ENCODE measurements around the gene PLEKHM3. TPM values are rescaled to one million over a fixed set of nuclear protein-coding genes. Genes with fewer than 3 reads are reported as not detected.

The PLEKHM3 gene
- total and polyA plus RNA-seq, 2 of the 13 experiments (the other 11 are each of a cell fraction or from before 2014, with no cell fraction given) = 4.5 to 4.7 TPM

DNA sequence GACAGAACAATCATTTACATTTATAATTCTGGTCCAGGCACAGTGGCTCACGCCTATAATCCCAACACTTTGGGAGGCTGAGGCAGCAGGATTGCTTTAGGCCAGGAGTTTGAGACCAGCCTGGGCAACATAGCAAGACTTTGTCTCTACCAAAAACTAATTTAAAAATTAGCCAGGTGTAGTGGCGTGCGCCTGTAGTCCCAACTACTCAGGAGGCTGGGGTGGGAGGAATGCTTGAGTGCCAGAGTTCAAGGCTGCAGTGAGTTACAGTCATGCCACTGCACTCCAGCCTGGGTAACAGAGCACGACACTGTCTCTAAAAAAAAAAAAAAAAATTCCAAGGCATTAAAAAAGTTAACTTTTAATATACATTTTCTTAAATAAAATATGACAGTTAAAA, 88.1 kb downstream of the PLEKHM3 start:
- intact Hi-C loops (cut with micrococcal nuclease; ENCODE audit: unreplicated experiment) (loop anchor here (2.0 to 5.0 kb wide), 5 partner anchors 34 to 96 kb away; no protein-coding TSS in a partner anchor), in situ Hi-C loops (cut with HindIII; ENCODE audit: extremely low pct_ligation_motif_present, low pct_unique_long_range_greater_than_20kb) (no loop called here)
- H3K79me2 ChIP-seq (ENCODE audit: insufficient read depth, low read length) = no peaks in the 10 kb centered on the region
- peaks cover 66% of the 10 kb centered on the region for H3K4me1 ChIP-seq (ENCODE audit: insufficient read depth, low read length)
- H3K9me3 ChIP-seq (ENCODE audit: low read length) = no peaks in the 10 kb centered on the region
- H3K36me3 ChIP-seq (replicated peaks in 1 of 2; ENCODE audit: control insufficient read depth in 1 of 2, insufficient read depth in 2 of 2, low read length in 2 of 2) = no peaks in the 10 kb centered on the region
- no TSS peak for BruUV-seq (replicated peaks)
- H3K27ac ChIP-seq (ENCODE audit: extremely low read length, insufficient read depth, low read length) = peak overlapping the region; percentile 86
- H3K4me2 ChIP-seq (ENCODE audit: low read depth, low read length) = peak overlapping the region; percentile 58
- no peak overlapping the region for H2AFZ ChIP-seq (ENCODE audit: low read length)
- H4K20me1 ChIP-seq (ENCODE audit: insufficient read depth, low read length) = no peaks in the 10 kb centered on the region
- H3K9ac ChIP-seq (ENCODE audit: insufficient read depth, low read depth, low read length) = peak overlapping the region; percentile 60; the same call in 1 of the 2 replicates
- H3K27me3 ChIP-seq (ENCODE audit: control insufficient read depth in 1 of 2, insufficient read depth in 2 of 2, low read length in 2 of 2) = no peaks in the 10 kb centered on the region
- ATAC-seq = peak; percentile 76
- peak; percentile 44 for FAIRE-seq
- DNase-seq (ENCODE audit: low spot score) = peak; percentile 76
- ChIA-PET CTCF (ENCODE audit: low intra/inter-chr PET ratio, low total read pairs) (no interaction called here), POLR2A (interaction anchor here (1.0 to 3.6 kb wide), 4 partner anchors 40 to 178 kb away, joined by 3 to 37 read pairs (median 16); partner anchors contain the start of gene FZD5)
- H3K4me3 ChIP-seq (replicated peaks in 1 of 3; ENCODE audit: insufficient read depth in 1 of 3, low read depth in 2 of 3, low read length in 3 of 3) = no peak overlapping the region
- 14% methylated on average over 4 of the region's 4 CpGs for WGBS (ENCODE audit: low lambda C conversion rate)
- TF ChIP-seq PPARG (CRISPR knock-in tag; conservative IDR thresholded peaks at IDR 0.05) (peak; percentile 64; the same call in 1 of the 2 replicates), TEAD3 (CRISPR knock-in tag; optimal IDR thresholded peaks at IDR 0.05; ENCODE audit: borderline replicate concordance) (peak; percentile 90), ZNF10 (CRISPR knock-in tag; IDR thresholded peaks at IDR 0.05; ENCODE audit: borderline replicate concordance, low read depth) (no peak), MLLT10 (CRISPR knock-in tag; IDR thresholded peaks at IDR 0.05) (no peak), ZSCAN12 (CRISPR knock-in tag; IDR thresholded peaks at IDR 0.05) (no peak), TCF12 (IDR thresholded peaks at IDR 0.05) (no peak), TCF12 (CRISPR knock-in tag; IDR thresholded peaks at IDR 0.05) (no peak), RARG (CRISPR knock-in tag; IDR thresholded peaks at IDR 0.05; ENCODE audit: low read depth) (no peak), KDM1A (CRISPR knock-in tag; IDR thresholded peaks at IDR 0.05) (no peak), ZNF235 (CRISPR knock-in tag; IDR thresholded peaks at IDR 0.05; ENCODE audit: borderline replicate concordance) (no peak), ZNF577 (CRISPR knock-in tag; IDR thresholded peaks at IDR 0.05; ENCODE audit: borderline replicate concordance, low read depth) (no peak), KMT2A (CRISPR knock-in tag; IDR thresholded peaks at IDR 0.05) (peak; percentile 31; the same call in 1 of the 2 replicates), PHB2 (IDR thresholded peaks at IDR 0.05; ENCODE audit: partially characterized antibody) (no peak), ZNF780A (CRISPR knock-in tag; IDR thresholded peaks at IDR 0.05) (no peak), ZNF292 (CRISPR knock-in tag; IDR thresholded peaks at IDR 0.05; ENCODE audit: borderline replicate concordance, low read depth) (peak; percentile 70), GATAD2A (CRISPR knock-in tag; IDR thresholded peaks at IDR 0.05) (peak; percentile 34; the same call in 1 of the 2 replicates), ZNF431 (CRISPR knock-in tag; IDR thresholded peaks at IDR 0.05; ENCODE audit: borderline replicate concordance, low read depth) (no peak), NFYC (CRISPR knock-in tag; IDR thresholded peaks at IDR 0.05) (no peak), PAX8 (CRISPR knock-in tag; IDR thresholded peaks at IDR 0.05; ENCODE audit: borderline replicate concordance) (no peak), ZNF225 (CRISPR knock-in tag; IDR thresholded peaks at IDR 0.05) (no peak), CHCHD3 (CRISPR knock-in tag; IDR thresholded peaks at IDR 0.05) (no peak)
- TF ChIP-seq, protein P1, sequence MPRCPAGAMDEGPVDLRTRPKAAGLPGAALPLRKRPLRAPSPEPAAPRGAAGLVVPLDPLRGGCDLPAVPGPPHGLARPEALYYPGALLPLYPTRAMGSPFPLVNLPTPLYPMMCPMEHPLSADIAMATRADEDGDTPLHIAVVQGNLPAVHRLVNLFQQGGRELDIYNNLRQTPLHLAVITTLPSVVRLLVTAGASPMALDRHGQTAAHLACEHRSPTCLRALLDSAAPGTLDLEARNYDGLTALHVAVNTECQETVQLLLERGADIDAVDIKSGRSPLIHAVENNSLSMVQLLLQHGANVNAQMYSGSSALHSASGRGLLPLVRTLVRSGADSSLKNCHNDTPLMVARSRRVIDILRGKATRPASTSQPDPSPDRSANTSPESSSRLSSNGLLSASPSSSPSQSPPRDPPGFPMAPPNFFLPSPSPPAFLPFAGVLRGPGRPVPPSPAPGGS (CRISPR knock-in tag; IDR thresholded peaks at IDR 0.05) = no peak
- TF ChIP-seq, protein P2, sequence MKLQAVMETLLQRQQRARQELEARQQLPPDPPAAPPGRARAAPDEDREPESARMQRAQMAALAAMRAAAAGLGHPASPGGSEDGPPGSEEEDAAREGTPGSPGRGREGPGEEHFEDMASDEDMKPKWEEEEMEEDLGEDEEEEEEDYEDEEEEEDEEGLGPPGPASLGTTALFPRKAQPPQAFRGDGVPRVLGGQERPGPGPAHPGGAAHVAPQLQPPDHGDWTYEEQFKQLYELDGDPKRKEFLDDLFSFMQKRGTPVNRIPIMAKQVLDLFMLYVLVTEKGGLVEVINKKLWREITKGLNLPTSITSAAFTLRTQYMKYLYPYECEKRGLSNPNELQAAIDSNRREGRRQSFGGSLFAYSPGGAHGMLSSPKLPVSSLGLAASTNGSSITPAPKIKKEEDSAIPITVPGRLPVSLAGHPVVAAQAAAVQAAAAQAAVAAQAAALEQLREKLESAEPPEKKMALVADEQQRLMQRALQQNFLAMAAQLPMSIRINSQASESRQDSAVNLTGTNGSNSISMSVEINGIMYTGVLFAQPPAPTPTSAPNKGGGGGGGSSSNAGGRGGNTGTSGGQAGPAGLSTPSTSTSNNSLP (IDR thresholded peaks at IDR 0.05; ENCODE audit: low read depth, low read length) = no peak
- TF ChIP-seq, protein P3, sequence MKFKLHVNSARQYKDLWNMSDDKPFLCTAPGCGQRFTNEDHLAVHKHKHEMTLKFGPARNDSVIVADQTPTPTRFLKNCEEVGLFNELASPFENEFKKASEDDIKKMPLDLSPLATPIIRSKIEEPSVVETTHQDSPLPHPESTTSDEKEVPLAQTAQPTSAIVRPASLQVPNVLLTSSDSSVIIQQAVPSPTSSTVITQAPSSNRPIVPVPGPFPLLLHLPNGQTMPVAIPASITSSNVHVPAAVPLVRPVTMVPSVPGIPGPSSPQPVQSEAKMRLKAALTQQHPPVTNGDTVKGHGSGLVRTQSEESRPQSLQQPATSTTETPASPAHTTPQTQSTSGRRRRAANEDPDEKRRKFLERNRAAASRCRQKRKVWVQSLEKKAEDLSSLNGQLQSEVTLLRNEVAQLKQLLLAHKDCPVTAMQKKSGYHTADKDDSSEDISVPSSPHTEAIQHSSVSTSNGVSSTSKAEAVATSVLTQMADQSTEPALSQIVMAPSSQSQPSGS (CRISPR knock-in tag; IDR thresholded peaks at IDR 0.05) = no peak

All from HepG2 (cell line).